Neuronal stem cell (in vitro differentiated cells): ENCODE results near the gene VTCN1.

Experiments used
- DNase-seq: peaks from one replicate; pipeline ENCODE4 v3.0.0-alpha.2; 2013; ENCODE audit warnings: low spot score
- H2AFZ ChIP-seq: one replicate; pipeline ENCODE4 v1.6.1; 2013; ENCODE audit warnings: mild to moderate bottlenecking, low read length, inconsistent platforms
- H2AK5ac ChIP-seq: 2 replicates; pipeline ENCODE4 v1.6.1; 2013; ENCODE audit warnings: low read depth, mild to moderate bottlenecking, inconsistent platforms, low read length, moderate library complexity, mixed read lengths
- H2BK120ac ChIP-seq: 2 replicates; pipeline ENCODE4 v1.6.1; 2013; ENCODE audit warnings: low read depth, mild to moderate bottlenecking, inconsistent platforms, low read length, moderate library complexity, mixed read lengths
- H2BK12ac ChIP-seq: one replicate; pipeline ENCODE4 v1.6.1; 2013; ENCODE audit warnings: low read length, inconsistent platforms
- H2BK15ac ChIP-seq: 2 replicates; pipeline ENCODE4 v1.6.1; 2013; ENCODE audit warnings: mild to moderate bottlenecking, low read length, inconsistent platforms, mixed read lengths
- H2BK5ac ChIP-seq: one replicate; pipeline ENCODE4 v1.6.1; 2013; ENCODE audit warnings: inconsistent platforms, mild to moderate bottlenecking, low read length, moderate library complexity
- H3K14ac ChIP-seq: one replicate; pipeline ENCODE4 v1.6.1; 2013; ENCODE audit warnings: low read length, inconsistent platforms
- H3K18ac ChIP-seq: 2 replicates; pipeline ENCODE4 v1.6.1; 2013; ENCODE audit warnings: low read length, inconsistent platforms
- H3K23ac ChIP-seq: 2 replicates; pipeline ENCODE4 v1.6.1; 2013; ENCODE audit warnings: low read depth, mild to moderate bottlenecking, mixed read lengths, low read length, inconsistent platforms; ENCODE audit not compliant: poor library complexity
- H3K27ac ChIP-seq: replicated peaks from 3 replicates; pipeline ENCODE4 v1.5.1; 2013; ENCODE audit warnings: low read length, inconsistent platforms
- H3K27me3 ChIP-seq, 3 experiments: 2 replicates each; pipeline ENCODE4 v1.6.1; 2013; ENCODE audit warnings: low read length in 3 of 3, mild to moderate bottlenecking in 2 of 3, inconsistent platforms in 1 of 3, low read depth in 1 of 3, mixed read lengths in 1 of 3, moderate library complexity in 1 of 3; ENCODE audit not compliant: control insufficient read depth in 3 of 3, insufficient read depth in 3 of 3
- H3K36me3 ChIP-seq, 2 donors: replicated peaks in 1 of 2; 2 replicates each; pipeline ENCODE4 v1.6.1; 2013; ENCODE audit warnings: low read length in 2 of 2; ENCODE audit not compliant: control insufficient read depth in 2 of 2, insufficient read depth in 2 of 2
- H3K4ac ChIP-seq: 2 replicates; pipeline ENCODE4 v1.6.1; 2013; ENCODE audit warnings: inconsistent platforms, mild to moderate bottlenecking, low read length, moderate library complexity
- H3K4me1 ChIP-seq, 2 donors: 1 replicate in 1 of 2; 2 replicates in 1 of 2; pipeline ENCODE4 v1.6.1; 2013; ENCODE audit warnings: low read length in 2 of 2, low read depth in 1 of 2; ENCODE audit not compliant: control insufficient read depth in 2 of 2, insufficient read depth in 1 of 2
- H3K4me2 ChIP-seq: one replicate; pipeline ENCODE4 v1.6.1; 2013; ENCODE audit warnings: mild to moderate bottlenecking, low read length, inconsistent platforms; ENCODE audit not compliant: insufficient read depth, poor library complexity, severe bottlenecking
- H3K4me3 ChIP-seq, 2 donors: 2 replicates each; pipeline ENCODE4 v1.5.1; 2013; ENCODE audit warnings: low read length in 2 of 2, mild to moderate bottlenecking in 2 of 2, inconsistent platforms in 1 of 2, moderate library complexity in 1 of 2
- H3K79me1 ChIP-seq: one replicate; pipeline ENCODE4 v1.6.1; 2013; ENCODE audit warnings: low read depth, mild to moderate bottlenecking, inconsistent platforms, low read length, moderate library complexity
- H3K9ac ChIP-seq: one replicate; pipeline ENCODE4 v1.6.1; 2013; ENCODE audit warnings: mild to moderate bottlenecking, low read depth, low read length, inconsistent platforms; ENCODE audit not compliant: poor library complexity
- H3K9me3 ChIP-seq, 2 donors: replicated peaks in 1 of 2; 2 replicates each; pipeline versions ENCODE3 to v1.6.1; 2013; ENCODE audit warnings: low read length in 2 of 2, mild to moderate bottlenecking in 2 of 2, inconsistent platforms in 1 of 2, low read depth in 1 of 2, mixed read lengths in 1 of 2, moderate library complexity in 1 of 2; ENCODE audit not compliant: control insufficient read depth in 2 of 2, insufficient read depth in 1 of 2
- H4K8ac ChIP-seq: one replicate; pipeline ENCODE4 v1.6.1; 2013; ENCODE audit warnings: low read depth, mild to moderate bottlenecking, inconsistent platforms, low read length, moderate library complexity
- H4K91ac ChIP-seq: one replicate; pipeline ENCODE4 v1.6.1; 2013; ENCODE audit warnings: low read length, low read depth, mild to moderate bottlenecking, inconsistent platforms; ENCODE audit not compliant: poor library complexity
- WGBS, 2 donors: extraction: QIAGEN DNeasy Blood & Tissue Kit; methylation state at CpG; one replicate each; pipeline ENCODE4 v1.1.7; 2013; ENCODE audit warnings: missing lambda C conversion rate in 2 of 2, mixed read lengths in 1 of 2; ENCODE audit not compliant: insufficient read length in 2 of 2, insufficient replicate concordance in 1 of 2; ENCODE audit errors: extremely low coverage in 2 of 2; 5-methylcytosine and 5-hydroxymethylcytosine counted together

The VTCN1 gene

GRCh38 chr1:117146575-117147340 lies 64.0 kb downstream of the VTCN1 start:
- Histone ChIP-seq H3K36me3 (no peaks in the 10 kb centered on the region), H3K4me2 (no peak overlapping the region), H3K9me3 (peaks cover 0 to 2% of the 10 kb centered on the region in 2 donors), H3K4me1 (peaks cover 12 to 13% of the 10 kb centered on the region in 2 donors), H3K27ac (no peak overlapping the region), H2AK5ac (no peak overlapping the region), H3K23ac (no peak overlapping the region), H2BK120ac (no peak overlapping the region), H2BK5ac (no peak overlapping the region), H4K8ac (no peak overlapping the region), H3K4me3 (no peak overlapping the region), H2AFZ (no peak overlapping the region), H2BK12ac (no peak overlapping the region), H3K4ac (no peak overlapping the region), H4K91ac (no peak overlapping the region), H3K18ac (no peak overlapping the region), H3K9ac (no peak overlapping the region), H2BK15ac (no peak overlapping the region), H3K27me3 (no peaks in the 10 kb centered on the region), H3K79me1 (no peaks in the 10 kb centered on the region), H3K14ac (no peak overlapping the region)
- no peak for DNase-seq
- WGBS, 2 donors: no CpG with 5 or more reads among the region's 8 CpGs

DNA sequence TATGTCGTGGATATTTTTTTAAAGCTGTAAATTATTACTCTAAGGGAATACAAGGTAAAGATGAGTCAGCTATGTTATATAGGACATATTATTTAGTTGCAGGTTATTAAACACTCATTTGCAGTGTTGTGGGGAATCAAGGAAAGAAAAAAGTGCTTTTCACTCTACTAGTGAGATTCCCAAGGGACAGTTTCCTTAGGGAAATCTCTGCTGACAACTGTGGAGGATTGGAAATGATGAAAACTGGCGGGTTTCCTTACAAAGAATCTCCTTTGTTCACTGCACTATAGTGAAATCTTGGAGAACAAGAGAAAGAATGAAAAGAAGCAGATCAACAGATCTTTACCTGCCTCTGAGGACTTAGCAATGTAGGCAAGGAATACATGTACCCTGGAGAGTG lies 64.7 kb downstream of the VTCN1 start:
- Histone ChIP-seq H3K9me3 (no peaks in the 10 kb centered on the region), H3K14ac (no peak overlapping the region), H2BK15ac (no peak overlapping the region), H3K79me1 (no peaks in the 10 kb centered on the region), H2BK5ac (no peak overlapping the region), H3K27me3 (no peaks in the 10 kb centered on the region), H3K4me3 (no peak overlapping the region), H3K4ac (no peak overlapping the region), H4K91ac (no peak overlapping the region), H3K9ac (no peak overlapping the region), H2AK5ac (no peak overlapping the region), H3K4me2 (no peak overlapping the region), H3K4me1 (peaks cover 12 to 13% of the 10 kb centered on the region in 2 donors), H3K23ac (no peak overlapping the region), H4K8ac (no peak overlapping the region), H2BK12ac (no peak overlapping the region), H2BK120ac (no peak overlapping the region), H3K18ac (no peak overlapping the region), H3K36me3 (no peaks in the 10 kb centered on the region), H2AFZ (no peak overlapping the region), H3K27ac (no peak overlapping the region)
- DNase-seq: no peak
- WGBS, 2 donors: no CpG with 5 or more reads among the region's 2 CpGs

GRCh38 chr1:117143871-117144270 lies 66.9 kb downstream of the VTCN1 start:
- H2BK15ac ChIP-seq: no peak overlapping the region
- no peaks in the 10 kb centered on the region for H3K79me1 ChIP-seq
- no peak overlapping the region for H3K4me2 ChIP-seq
- no CpG with 5 or more reads among the region's 3 CpGs for WGBS, 2 donors
- no peak overlapping the region for H3K27ac ChIP-seq
- no peak overlapping the region for H2BK5ac ChIP-seq
- H3K4me1 ChIP-seq: peaks cover 12 to 13% of the 10 kb centered on the region in 2 donors
- H3K9ac ChIP-seq: no peak overlapping the region
- no peak overlapping the region for H3K4me3 ChIP-seq
- no peak overlapping the region for H2AK5ac ChIP-seq
- H4K91ac ChIP-seq: no peak overlapping the region
- H3K14ac ChIP-seq: no peak overlapping the region
- H3K9me3 ChIP-seq: no peaks in the 10 kb centered on the region
- no peak overlapping the region for H2AFZ ChIP-seq
- no peak overlapping the region for H2BK120ac ChIP-seq
- H3K23ac ChIP-seq: no peak overlapping the region
- H3K4ac ChIP-seq: no peak overlapping the region
- no peaks in the 10 kb centered on the region for H3K27me3 ChIP-seq
- no peak for DNase-seq
- no peak overlapping the region for H3K18ac ChIP-seq
- no peak overlapping the region for H2BK12ac ChIP-seq
- H3K36me3 ChIP-seq: no peaks in the 10 kb centered on the region
- H4K8ac ChIP-seq: no peak overlapping the region

GRCh38 chr1:117143172-117143571 lies 67.6 kb downstream of the VTCN1 start:
- Histone ChIP-seq H2AFZ (no peak overlapping the region), H3K18ac (no peak overlapping the region), H3K4me3 (no peak overlapping the region), H3K4me2 (no peak overlapping the region), H3K9me3 (no peaks in the 10 kb centered on the region), H3K4ac (no peak overlapping the region), H3K14ac (no peak overlapping the region), H3K4me1 (peaks cover 12% of the 10 kb centered on the region in 2 donors), H3K79me1 (no peaks in the 10 kb centered on the region), H3K9ac (no peak overlapping the region), H3K23ac (no peak overlapping the region), H2AK5ac (no peak overlapping the region), H4K8ac (no peak overlapping the region), H2BK15ac (no peak overlapping the region), H2BK120ac (no peak overlapping the region), H3K27ac (no peak overlapping the region), H2BK12ac (no peak overlapping the region), H3K36me3 (no peaks in the 10 kb centered on the region), H3K27me3 (no peaks in the 10 kb centered on the region), H4K91ac (no peak overlapping the region), H2BK5ac (no peak overlapping the region)
- DNase-seq: no peak
